Lower lobe of right lung (tissue), 2 donors: ENCODE results near the gene CPA1. TPM values are rescaled to one million over a fixed set of nuclear protein-coding genes. Genes with fewer than 3 reads are reported as not detected.

Experiments used
- ATAC-seq, 2 donors: fragments of 200-7000 bp; cut with Tn5 transposase; one replicate each; pipeline ENCODE4 v1.9.1; 2020 to 2022; ENCODE audit warnings: mild to moderate bottlenecking in 2 of 2, moderate library complexity in 2 of 2
- DNase-seq: peaks from one replicate; pipeline ENCODE4 v3.0.0-alpha.2; 2020
- H3K27ac ChIP-seq: fragments of 200-600 bp; one replicate; pipeline ENCODE4 v1.8.0; 2022
- H3K27me3 ChIP-seq: fragments of 200-600 bp; one replicate; pipeline ENCODE4 v1.8.0; 2022; ENCODE audit warnings: low read depth
- H3K36me3 ChIP-seq: fragments of 200-600 bp; one replicate; pipeline ENCODE4 v1.8.0; 2022; ENCODE audit warnings: mild to moderate bottlenecking
- H3K4me1 ChIP-seq: fragments of 200-600 bp; one replicate; pipeline ENCODE4 v1.8.0; 2022
- H3K4me3 ChIP-seq: fragments of 200-600 bp; one replicate; pipeline ENCODE4 v1.8.0; 2022; ENCODE audit warnings: mild to moderate bottlenecking
- H3K9me3 ChIP-seq: fragments of 200-600 bp; one replicate; pipeline ENCODE4 v1.8.0; 2022
- CTCF ChIP-seq: fragments of 200-600 bp; IDR thresholded peaks from one replicate; pipeline ENCODE4 v1.8.0; 2022; ENCODE audit warnings: antibody characterized with exemption, mild to moderate bottlenecking
- intact Hi-C: fragments of 100-400 bp; cut with DNase I; formaldehyde crosslinking; loops from one replicate; pipeline ENCODE4 v1.11.0; 2022
- total RNA-seq: library from RNA; stranded (reverse); fragmentation: NEBNext Ultra II Directional; extraction: Animal tissue kit (Norgen Biotek cat#: 25700); gene quantifications from one replicate; pipeline ENCODE4 v1.2.1, GENCODE V29; 2021
- donor health status: DM: no; HTN: yes; CAD: no; lungs with severe emphysema.

The CPA1 gene
- total RNA-seq, 1 donor from 2014 or later: 0.30 TPM

GRCh38 chr7:130384841-130385599, 4.7 kb downstream of the CPA1 start:
- intact Hi-C loops: no loop called here
- Histone ChIP-seq H3K27ac (no peak overlapping the region), H3K4me1 (peaks cover 3% of the 10 kb centered on the region), H3K36me3 (no peaks in the 10 kb centered on the region), H3K9me3 (no peaks in the 10 kb centered on the region), H3K4me3 (no peak overlapping the region), H3K27me3 (no peaks in the 10 kb centered on the region)
- no peak for TF ChIP-seq CTCF
- DNase-seq (no peak), ATAC-seq (no peak)

- Histone ChIP-seq H3K27ac (no peak overlapping the region), H3K4me1 (no peaks in the 10 kb centered on the region), H3K4me3 (no peak overlapping the region), H3K9me3 (no peaks in the 10 kb centered on the region), H3K27me3 (no peaks in the 10 kb centered on the region), H3K36me3 (no peaks in the 10 kb centered on the region)
- DNase-seq: no peak
- TF ChIP-seq CTCF: no peak
- no peak for ATAC-seq
- intact Hi-C loops: no loop called here
Measured at GRCh38 chr7:130385600-130386066, 5.3 kb downstream of the CPA1 start.

GRCh38 chr7:130386876-130387275, 6.6 kb downstream of the CPA1 start:
- TF ChIP-seq CTCF: no peak
- ATAC-seq (no peak), DNase-seq (no peak)
- intact Hi-C loops: no loop called here
- H3K36me3 ChIP-seq: no peaks in the 10 kb centered on the region
- H3K27me3 ChIP-seq: no peaks in the 10 kb centered on the region
- H3K9me3 ChIP-seq: no peaks in the 10 kb centered on the region
- no peaks in the 10 kb centered on the region for H3K4me1 ChIP-seq
- H3K27ac ChIP-seq: no peak overlapping the region
- H3K4me3 ChIP-seq: no peak overlapping the region

- Histone ChIP-seq H3K9me3 (no peaks in the 10 kb centered on the region), H3K36me3 (no peaks in the 10 kb centered on the region), H3K27ac (no peak overlapping the region), H3K4me1 (no peaks in the 10 kb centered on the region), H3K4me3 (no peak overlapping the region), H3K27me3 (no peaks in the 10 kb centered on the region)
- no peak for TF ChIP-seq CTCF
- ATAC-seq (no peak), DNase-seq (no peak)
- intact Hi-C loops: no loop called here
Measured at GRCh38 chr7:130387306-130387627, 7.0 kb downstream of the CPA1 start.

GRCh38 chr7:130387628-130388403, 7.5 kb downstream of the CPA1 start:
- intact Hi-C loops: no loop called here
- TF ChIP-seq CTCF: no peak
- Histone ChIP-seq H3K9me3 (no peaks in the 10 kb centered on the region), H3K27ac (no peak overlapping the region), H3K36me3 (no peaks in the 10 kb centered on the region), H3K4me3 (no peak overlapping the region), H3K4me1 (no peaks in the 10 kb centered on the region), H3K27me3 (no peaks in the 10 kb centered on the region)
- DNase-seq (no peak), ATAC-seq (no peak)
